IPS-18a (cell line): ENCODE results near the gene SKIC8.

Source experiments
- H3K27ac ChIP-seq: one replicate; pipeline ENCODE4 v1.5.1; 2013; ENCODE audit warnings: low read length
- H3K27me3 ChIP-seq: one replicate; pipeline ENCODE4 v1.6.1; 2013; ENCODE audit warnings: mild to moderate bottlenecking, low read length; ENCODE audit not compliant: control insufficient read depth, insufficient read depth
- H3K36me3 ChIP-seq: one replicate; pipeline ENCODE4 v1.6.1; 2013; ENCODE audit warnings: low read depth, low read length; ENCODE audit not compliant: control insufficient read depth
- H3K4me1 ChIP-seq: one replicate; pipeline ENCODE4 v1.6.1; 2013; ENCODE audit warnings: low read depth, low read length; ENCODE audit not compliant: control insufficient read depth
- H3K4me3 ChIP-seq: one replicate; pipeline ENCODE4 v1.5.1; 2013; ENCODE audit warnings: low read length
- H3K9ac ChIP-seq: one replicate; pipeline ENCODE4 v1.6.1; 2013; ENCODE audit warnings: mild to moderate bottlenecking, low read length, moderate library complexity
- H3K9me3 ChIP-seq: one replicate; pipeline ENCODE4 v1.6.1; 2013; ENCODE audit warnings: low read depth, low read length; ENCODE audit not compliant: control insufficient read depth

SKIC8 gene

GRCh38 chr15:78307976-78308375 lies 8.6 kb upstream of the SKIC8 start:
- Histone ChIP-seq H3K9ac (no peak overlapping the region), H3K9me3 (no peaks in the 10 kb centered on the region), H3K4me1 (peaks cover 9% of the 10 kb centered on the region), H3K36me3 (no peaks in the 10 kb centered on the region), H3K27ac (no peak overlapping the region), H3K4me3 (no peak overlapping the region), H3K27me3 (no peaks in the 10 kb centered on the region)

- Histone ChIP-seq H3K9ac (no peak overlapping the region), H3K4me1 (no peaks in the 10 kb centered on the region), H3K27me3 (peaks cover 13% of the 10 kb centered on the region), H3K9me3 (no peaks in the 10 kb centered on the region), H3K4me3 (no peak overlapping the region), H3K36me3 (no peaks in the 10 kb centered on the region), H3K27ac (no peak overlapping the region)
Observed at GRCh38 chr15:78306176-78306774, 6.9 kb upstream of the SKIC8 start.

DNA sequence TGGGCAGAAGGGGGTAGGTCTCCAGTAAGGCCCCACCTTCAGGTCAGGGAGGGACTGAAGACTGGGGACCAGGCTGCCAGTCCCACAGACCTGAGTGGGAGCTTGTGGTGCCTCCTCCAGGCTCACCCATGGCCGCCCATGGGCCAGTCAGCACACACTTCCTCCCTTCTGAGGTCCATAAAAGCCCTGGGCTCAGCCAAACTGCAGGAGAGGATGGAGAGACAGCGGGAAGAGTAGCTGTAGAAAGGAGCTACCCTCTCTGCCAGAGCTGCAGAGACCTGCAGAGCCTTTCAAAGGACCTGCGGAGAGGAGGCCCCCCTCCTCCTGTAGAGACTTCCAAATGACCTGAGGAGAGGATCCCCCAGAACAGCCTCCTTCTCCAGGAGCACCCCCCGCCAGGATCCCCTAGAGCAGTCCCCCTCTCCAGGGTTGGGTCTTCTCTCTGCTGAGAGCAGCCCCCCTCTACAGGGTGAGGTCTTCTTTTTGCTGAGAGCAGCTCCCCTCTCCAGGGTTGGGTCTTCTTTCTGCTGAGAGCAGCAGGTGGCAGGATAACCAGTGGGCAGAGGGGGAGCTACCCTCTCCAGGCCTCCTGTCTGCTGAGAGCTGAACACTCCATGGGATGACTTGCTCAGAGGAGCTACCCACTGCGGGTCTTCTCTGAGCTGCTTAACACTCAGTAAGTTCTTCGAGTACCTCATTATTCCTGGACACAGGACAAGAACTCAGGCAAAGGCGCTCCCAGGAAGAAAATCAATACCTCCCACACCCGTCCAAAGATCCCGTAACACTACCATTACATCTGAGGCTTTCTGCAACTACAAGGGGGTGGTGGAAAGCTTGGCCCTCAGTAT lies 5.0 kb upstream of the SKIC8 start:
- H3K4me1 ChIP-seq: no peaks in the 10 kb centered on the region
- H3K9ac ChIP-seq: no peak overlapping the region
- no peak overlapping the region for H3K4me3 ChIP-seq
- H3K27ac ChIP-seq: no peak overlapping the region
- no peaks in the 10 kb centered on the region for H3K36me3 ChIP-seq
- no peaks in the 10 kb centered on the region for H3K9me3 ChIP-seq
- H3K27me3 ChIP-seq: peaks cover 23% of the 10 kb centered on the region

GRCh38 chr15:78302579-78303312 lies 3.3 kb upstream of the SKIC8 start:
- H3K4me3 ChIP-seq: no peak overlapping the region
- no peaks in the 10 kb centered on the region for H3K9me3 ChIP-seq
- no peak overlapping the region for H3K27ac ChIP-seq
- H3K36me3 ChIP-seq: no peaks in the 10 kb centered on the region
- peaks cover 4% of the 10 kb centered on the region for H3K4me1 ChIP-seq
- H3K27me3 ChIP-seq: peaks cover 23% of the 10 kb centered on the region
- H3K9ac ChIP-seq: no peak overlapping the region

DNA sequence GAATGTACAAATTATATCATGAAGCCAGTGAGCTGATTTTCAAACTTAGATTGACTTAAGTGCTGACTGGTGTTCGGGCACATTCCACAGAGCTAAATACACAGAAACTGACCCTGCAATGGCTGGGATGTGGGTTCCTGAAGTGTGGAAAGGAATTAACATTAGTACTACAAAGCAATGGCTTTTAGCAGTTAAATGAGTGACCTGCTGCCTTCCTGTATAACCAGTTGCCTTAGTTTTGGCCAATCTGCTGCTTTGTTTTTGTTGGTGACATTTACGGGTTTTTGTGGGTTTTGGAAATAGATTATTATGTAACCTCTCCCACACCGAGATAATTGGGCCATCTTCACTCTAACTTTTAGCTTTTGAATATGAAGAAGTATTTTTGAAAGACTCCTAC lies 2.4 kb upstream of the SKIC8 start:
- no peaks in the 10 kb centered on the region for H3K9me3 ChIP-seq
- no peak overlapping the region for H3K4me3 ChIP-seq
- H3K4me1 ChIP-seq: peaks cover 4% of the 10 kb centered on the region
- no peaks in the 10 kb centered on the region for H3K36me3 ChIP-seq
- H3K27me3 ChIP-seq: peaks cover 23% of the 10 kb centered on the region
- H3K27ac ChIP-seq: no peak overlapping the region
- no peak overlapping the region for H3K9ac ChIP-seq

- H3K27ac ChIP-seq: no peak overlapping the region
- H3K27me3 ChIP-seq: peaks cover 23% of the 10 kb centered on the region
- H3K36me3 ChIP-seq: no peaks in the 10 kb centered on the region
- H3K9ac ChIP-seq: no peak overlapping the region
- peaks cover 4% of the 10 kb centered on the region for H3K4me1 ChIP-seq
- no peak overlapping the region for H3K4me3 ChIP-seq
- no peaks in the 10 kb centered on the region for H3K9me3 ChIP-seq
Observed at GRCh38 chr15:78301326-78301725, 1.9 kb upstream of the SKIC8 start.

GRCh38 chr15:78292219-78292618 lies 7.2 kb downstream of the SKIC8 start:
- Histone ChIP-seq H3K4me3 (no peak overlapping the region), H3K36me3 (peaks cover 17% of the 10 kb centered on the region), H3K27ac (no peak overlapping the region), H3K4me1 (no peaks in the 10 kb centered on the region), H3K9me3 (no peaks in the 10 kb centered on the region), H3K9ac (no peak overlapping the region), H3K27me3 (no peaks in the 10 kb centered on the region)

GRCh38 chr15:78291698-78292097 lies 7.7 kb downstream of the SKIC8 start:
- H3K9me3 ChIP-seq: no peaks in the 10 kb centered on the region
- no peak overlapping the region for H3K9ac ChIP-seq
- no peaks in the 10 kb centered on the region for H3K4me1 ChIP-seq
- no peaks in the 10 kb centered on the region for H3K27me3 ChIP-seq
- no peak overlapping the region for H3K27ac ChIP-seq
- H3K36me3 ChIP-seq: peaks cover 20% of the 10 kb centered on the region
- H3K4me3 ChIP-seq: no peak overlapping the region

DNA sequence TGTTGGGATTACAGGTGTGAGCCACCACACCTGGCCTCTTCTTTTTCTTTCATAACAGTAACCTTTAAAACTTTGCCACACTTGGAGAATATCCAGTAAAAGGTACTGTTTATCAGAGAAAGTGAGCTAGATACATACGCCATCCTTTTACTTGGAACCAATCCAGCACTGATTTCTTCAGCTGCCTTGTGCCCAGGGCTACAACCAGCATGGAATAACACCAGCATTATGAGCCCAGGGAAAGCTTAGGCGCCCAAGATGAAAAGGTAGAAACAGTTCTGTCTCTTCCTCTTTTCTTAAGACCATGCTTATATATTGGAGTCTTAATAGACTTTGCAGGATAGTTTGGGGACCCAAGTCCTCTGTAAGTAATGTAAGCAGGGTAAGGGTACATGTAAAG lies 8.4 kb downstream of the SKIC8 start:
- no peaks in the 10 kb centered on the region for H3K27me3 ChIP-seq
- H3K4me1 ChIP-seq: no peaks in the 10 kb centered on the region
- H3K36me3 ChIP-seq: peaks cover 25% of the 10 kb centered on the region
- H3K9me3 ChIP-seq: no peaks in the 10 kb centered on the region
- no peak overlapping the region for H3K9ac ChIP-seq
- H3K4me3 ChIP-seq: no peak overlapping the region
- H3K27ac ChIP-seq: no peak overlapping the region

DNA sequence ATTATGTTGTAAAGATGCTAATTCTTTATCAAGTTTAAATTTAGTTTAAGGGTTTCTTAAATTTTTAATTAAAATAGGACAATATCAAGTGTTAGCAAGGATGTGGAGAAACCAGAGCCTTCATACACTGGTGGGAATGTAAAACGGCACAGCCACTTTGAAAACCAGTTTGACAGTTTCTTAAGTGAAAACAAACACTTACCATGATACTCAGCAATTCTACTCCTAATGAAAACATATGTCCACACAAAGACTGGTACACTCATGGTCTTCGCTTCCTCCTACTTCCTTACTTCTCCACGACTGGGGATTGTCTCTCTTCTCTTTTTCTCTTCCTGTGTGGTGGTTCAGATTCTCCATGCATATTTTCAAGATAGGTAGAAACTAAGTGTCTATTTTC lies 9.2 kb downstream of the SKIC8 start:
- Histone ChIP-seq H3K27ac (no peak overlapping the region), H3K9ac (no peak overlapping the region), H3K4me1 (no peaks in the 10 kb centered on the region), H3K36me3 (peaks cover 28% of the 10 kb centered on the region), H3K27me3 (no peaks in the 10 kb centered on the region), H3K4me3 (no peak overlapping the region), H3K9me3 (no peaks in the 10 kb centered on the region)

DNA sequence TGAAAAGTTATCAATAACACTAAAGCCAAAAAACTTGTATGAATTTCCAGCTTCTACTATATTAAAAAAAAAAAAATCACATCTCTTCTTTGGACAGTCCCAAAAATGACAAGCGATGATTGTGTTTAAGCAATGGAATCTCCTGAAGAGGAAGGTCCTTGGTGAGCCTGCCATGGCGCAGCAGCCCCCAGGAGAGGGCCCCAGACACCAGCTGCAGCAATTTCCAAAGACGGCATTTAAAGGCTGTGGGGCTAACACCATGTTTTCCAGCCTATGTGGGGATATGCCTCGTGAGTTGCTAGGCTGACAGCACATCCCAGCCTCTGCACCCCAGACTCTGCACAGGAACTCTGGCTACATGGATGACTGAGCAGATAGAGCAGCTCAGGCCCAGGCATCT lies 14.7 kb downstream of the SKIC8 start:
- Histone ChIP-seq H3K36me3 (peaks cover 24% of the 10 kb centered on the region), H3K4me1 (no peaks in the 10 kb centered on the region), H3K9ac (no peak overlapping the region), H3K27ac (no peak overlapping the region), H3K9me3 (no peaks in the 10 kb centered on the region), H3K4me3 (no peak overlapping the region), H3K27me3 (no peaks in the 10 kb centered on the region)
